NCI-H345 treated with DMSO at 0.1 percent for 48 hours (cell line): Measurements from ENCODE around the gene RBM8A.

Experiments
- DNase-seq: peaks from one replicate; lab custom pipeline; 2025; ENCODE audit not compliant: unreplicated experiment; lab: John Stamatoyannopoulos, UW

Gene RBM8A

DNA sequence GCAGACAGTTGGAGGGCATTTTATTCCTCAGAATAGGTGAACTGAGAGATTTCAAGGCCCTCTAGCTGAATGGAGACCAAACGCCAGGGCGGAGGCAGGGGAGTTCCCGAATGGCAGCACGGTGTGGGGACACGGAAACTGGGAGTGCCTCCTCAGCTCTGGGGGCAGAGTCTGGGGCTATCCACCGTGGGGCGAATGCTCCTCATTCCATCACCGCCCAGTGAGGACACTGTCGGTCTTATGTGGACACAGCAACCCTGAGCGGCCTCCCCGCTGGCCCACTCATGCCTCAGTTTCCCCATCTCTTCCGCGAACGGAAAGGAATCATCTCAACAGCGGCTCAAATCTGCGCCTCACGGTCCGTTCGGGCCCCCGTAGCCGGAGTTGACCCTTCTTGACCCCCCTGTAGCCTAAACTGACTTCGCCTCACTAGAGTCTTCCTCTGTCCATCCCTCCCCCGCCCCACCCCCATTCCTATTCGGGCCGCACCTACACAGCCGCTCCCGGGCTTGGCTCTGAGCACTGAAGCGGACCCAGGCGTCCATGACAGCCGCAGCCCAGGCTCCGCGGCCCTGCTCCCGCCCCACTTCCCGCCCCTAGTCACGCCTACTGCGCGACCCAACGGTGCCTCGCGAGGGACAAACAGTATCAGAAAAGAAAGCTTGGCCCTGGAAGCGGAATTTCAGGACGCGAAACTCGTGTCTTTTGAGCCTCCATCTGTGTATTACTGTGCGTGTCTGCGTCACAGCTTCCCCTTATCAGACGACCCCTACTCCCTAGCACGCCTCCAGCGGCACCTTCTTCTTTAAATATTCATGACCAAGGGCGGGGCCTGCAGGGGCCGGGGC is 8.9 kb downstream of the RBM8A start, which contains the start of gene PEX11B:
PEX11B (minus strand) TSS at position 574 of the 848 bp plus-strand sequence; CDS start at position 545, 29 bp downstream.
- peak; percentile 100 for DNase-seq

DNA sequence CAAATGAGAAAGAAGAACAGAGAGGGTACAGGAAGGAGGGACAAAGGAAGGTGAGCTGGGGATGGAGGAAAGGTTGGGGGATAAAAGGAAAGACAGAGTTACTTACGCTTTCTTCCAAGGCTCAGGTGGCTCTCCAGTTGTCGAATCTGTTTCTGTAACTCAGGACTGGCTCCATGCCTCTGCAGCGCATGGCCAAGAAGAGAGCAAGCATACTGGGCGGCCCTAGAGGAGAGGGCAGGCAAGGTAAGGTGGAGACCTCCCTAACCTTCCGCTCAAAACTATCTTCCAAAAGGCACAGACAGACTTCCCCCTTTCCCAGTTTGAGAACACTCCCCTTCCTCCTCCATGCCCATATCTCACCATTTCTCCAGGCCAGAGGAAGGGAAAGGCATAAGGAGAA is 9.7 kb downstream of the RBM8A start:
- DNase-seq = no peak

DNA sequence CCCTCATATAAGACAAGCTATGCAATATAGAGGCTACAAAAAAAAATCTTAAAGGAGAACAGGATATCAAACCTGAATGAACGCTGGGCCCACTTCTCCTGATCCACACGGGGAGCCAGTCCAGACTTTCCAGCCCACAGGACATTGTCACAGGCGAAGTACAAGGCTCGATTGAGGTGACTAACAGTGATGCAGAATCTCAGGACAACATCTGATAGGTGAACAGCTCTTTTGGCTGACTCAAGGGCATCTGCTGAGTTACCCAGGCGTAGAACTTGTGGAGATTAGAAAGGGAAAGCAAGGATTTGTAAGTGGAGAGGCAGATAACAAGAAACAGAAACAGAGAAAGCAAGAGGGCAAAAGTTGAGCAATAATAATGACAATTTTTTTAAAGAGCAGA is 10.5 kb downstream of the RBM8A start:
- no peak for DNase-seq

DNA sequence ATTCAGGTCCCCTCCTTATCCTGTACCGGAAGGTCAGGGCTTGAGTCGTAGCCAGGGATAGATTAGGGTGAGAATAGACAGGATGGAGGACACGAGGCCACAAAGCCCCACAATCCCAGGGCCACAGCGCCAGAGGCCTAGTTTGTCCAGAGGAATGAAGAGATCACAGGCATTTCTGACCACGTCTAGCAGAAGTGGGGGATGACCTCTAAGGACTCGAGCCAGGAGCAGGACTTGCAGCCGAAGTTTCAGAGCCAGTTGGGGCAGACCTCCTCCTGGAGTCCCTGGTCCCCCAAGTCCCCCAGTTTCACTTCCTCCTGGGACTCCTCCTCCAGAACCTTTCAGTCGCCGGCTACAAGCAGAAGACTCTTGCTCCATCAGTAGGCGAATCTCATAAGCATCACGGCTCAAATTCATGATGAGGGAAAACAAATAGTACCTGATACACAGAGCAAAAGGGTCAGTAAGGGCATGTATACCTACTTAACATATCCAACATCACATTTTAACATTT is 15.1 kb downstream of the RBM8A start:
- DNase-seq = no peak

DNA sequence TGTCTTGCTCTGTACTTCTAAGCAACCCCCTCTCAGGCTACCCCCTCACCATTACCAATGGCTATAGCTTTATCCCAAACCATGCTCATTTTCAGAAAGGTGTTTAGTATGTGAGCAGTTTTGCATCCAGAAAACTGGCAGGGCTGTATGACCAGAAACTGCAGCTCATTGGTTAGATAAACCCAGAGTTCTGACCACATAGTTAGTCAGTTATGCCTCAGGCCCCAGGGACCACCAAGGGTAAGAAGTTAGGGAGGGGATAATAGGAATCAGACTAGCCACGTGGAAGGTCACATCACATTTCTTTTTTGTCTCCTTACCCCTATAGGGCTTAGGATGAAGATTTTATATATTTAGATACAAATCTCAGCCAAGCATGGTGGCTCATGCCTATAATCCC is 18.6 kb downstream of the RBM8A start:
- no peak for DNase-seq

DNA sequence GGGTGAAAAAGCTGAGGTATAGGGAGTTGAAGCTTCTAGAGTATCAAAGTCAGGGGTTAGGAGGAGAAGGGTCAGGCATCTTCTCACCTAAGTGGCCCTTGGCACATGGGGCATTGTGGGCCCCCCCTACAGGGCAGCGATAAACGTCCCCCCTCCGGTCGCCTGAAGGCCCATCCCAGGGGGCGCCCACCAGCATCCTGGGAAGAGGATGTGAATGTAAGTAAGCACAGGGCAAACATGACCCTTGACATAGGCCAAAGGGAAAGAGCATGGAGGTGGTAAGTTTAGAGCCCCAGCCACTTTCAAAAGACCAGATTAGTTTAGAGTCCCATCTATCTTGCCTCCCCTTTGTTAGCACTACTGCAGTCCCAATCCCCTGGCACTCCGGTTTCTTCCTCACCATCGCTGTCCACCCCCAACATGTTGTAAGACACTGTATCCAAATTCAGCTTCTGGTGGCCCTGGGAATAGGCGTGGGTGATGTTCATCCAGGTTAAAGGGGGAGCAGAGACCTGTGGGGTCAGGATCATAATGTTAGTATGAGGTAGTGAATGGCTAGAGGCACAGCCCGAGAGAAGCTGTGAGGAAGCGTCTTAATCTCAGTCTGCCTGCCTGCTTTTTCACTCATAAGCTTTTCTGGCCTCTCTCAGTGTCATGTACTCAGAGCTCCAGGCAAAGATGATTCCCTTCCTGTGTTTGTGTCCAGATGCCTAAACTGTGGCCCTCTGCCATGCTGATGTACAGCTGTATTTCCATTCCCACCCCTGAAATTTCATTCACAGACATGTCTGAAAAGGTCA is 20.1 kb downstream of the RBM8A start:
- DNase-seq = no peak

DNA sequence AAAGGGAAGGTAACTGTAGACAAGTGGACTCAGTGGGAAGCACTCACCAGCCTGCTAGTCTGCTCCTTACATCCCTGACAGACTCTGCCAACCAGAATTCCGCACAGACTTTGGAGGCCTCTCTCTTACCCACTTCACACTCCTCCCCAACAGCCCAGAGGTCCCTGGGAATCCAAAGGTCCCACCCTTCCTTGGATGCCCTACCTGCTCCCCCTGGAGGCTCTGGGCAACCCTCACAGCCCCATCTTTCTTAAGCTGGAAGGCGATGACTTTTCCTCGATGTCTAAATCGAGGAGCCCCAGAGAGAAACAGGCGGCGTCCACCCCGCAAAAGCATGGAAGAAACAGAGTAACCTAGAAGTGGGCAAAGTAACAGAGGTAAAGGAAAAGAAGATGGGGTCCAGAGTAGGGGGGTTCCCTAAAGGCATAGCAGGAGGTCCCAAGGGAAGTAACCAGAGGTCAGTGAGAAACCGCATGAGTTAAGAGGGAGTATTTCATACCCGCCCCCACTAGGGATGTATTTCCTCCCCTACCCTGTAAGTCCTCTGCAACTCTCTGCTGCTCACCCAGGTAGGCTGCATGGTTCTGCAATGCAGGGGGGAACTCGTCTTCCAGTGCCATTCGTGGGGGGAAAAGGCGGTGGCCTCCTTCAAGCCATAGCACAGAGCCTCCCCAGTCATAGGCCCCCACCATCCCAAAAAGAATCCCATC is 25.8 kb downstream of the RBM8A start:
- DNase-seq = no peak

DNA sequence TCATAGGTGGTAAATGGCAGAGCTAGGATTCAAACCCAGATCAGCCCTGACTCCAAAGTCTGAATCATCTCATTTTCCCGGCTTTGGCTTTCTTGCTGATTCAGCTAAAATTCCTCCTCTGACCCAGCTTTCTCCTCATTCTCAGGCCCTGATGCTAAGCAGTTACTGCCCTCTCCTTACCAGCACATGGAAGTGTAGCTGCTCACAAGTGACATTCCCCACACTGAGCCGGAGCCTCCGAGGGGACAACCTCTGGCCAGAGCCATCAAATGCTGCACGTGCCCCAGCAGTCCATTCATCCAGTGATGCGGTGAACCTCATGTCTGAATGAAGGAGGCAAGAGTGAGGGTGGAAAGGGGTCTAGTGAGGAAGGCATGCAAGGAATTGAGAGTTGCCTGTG is 28.5 kb downstream of the RBM8A start:
- no peak for DNase-seq

DNA sequence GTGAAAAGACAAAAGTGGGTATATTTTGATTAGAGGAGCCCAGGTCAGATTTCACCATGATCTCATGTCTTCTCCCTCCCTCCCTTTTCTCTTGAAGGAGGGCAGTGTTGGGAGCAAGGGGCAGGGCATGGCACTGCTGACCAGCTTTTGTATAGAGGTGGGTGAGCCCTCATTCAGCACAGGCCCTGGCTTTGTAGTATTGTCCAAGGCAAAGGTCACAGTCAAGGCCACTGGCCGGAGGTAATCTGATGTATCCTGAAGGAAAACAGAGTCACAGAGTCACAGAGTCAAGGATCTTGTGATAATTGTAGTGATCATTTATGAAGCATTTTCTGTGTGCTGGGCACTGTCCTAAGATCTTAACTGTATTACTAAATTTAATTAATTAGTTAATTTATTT is 29.3 kb downstream of the RBM8A start:
- no peak for DNase-seq

DNA sequence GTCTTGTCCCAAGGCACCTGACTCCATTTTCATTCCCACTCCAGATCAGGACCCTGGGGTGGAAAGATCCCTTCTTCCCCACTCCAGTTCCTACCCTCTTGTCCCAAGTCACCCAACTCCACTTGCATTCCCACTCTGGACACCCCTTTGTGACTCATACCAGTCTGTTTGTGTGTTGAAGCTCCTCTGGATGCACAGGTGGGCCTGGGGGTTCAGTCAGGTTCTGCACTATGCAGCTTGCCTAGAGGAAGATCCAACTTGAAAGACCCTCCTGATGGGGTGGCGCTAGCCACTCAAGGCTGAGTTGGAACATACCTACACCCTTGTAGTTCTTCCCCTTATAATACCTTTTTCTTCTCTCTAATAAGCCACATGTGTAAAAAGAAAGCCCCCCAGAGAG is 31.8 kb downstream of the RBM8A start:
- DNase-seq = no peak

DNA sequence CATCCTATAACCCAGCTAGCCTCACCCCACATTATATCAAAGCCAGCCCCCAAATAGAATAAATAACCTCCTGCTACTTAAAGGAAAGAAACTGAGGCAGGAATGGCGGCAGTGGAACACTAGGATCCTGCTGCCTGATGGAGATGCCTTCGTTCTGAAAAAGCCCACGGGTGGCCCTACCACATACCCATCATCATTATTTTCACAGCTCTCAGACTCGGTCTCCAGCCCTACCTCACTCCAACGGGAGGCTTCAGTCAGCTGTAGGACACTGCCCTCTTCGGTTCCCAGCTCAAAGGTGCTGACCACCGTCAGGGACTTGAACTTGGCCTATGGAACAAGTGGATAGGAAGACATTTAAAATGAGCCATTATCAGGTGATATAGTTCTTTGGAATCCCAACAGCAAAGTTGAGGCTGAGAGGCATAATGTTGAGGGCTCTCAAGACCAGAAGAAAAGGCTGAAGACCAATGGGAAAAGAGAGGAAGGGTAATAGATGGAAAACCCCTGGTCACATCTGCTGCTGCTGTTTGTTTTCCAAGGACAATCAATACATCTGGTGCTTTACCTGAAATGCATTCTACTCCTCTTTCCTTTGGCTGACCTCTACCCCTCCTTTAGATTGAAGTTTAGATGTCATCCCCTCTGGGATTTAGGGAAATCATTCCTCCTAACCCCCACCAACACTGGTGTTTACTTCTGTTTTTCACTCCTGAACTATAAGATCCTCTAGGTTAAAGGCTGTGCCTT is 33.8 kb downstream of the RBM8A start:
- no peak for DNase-seq

DNA sequence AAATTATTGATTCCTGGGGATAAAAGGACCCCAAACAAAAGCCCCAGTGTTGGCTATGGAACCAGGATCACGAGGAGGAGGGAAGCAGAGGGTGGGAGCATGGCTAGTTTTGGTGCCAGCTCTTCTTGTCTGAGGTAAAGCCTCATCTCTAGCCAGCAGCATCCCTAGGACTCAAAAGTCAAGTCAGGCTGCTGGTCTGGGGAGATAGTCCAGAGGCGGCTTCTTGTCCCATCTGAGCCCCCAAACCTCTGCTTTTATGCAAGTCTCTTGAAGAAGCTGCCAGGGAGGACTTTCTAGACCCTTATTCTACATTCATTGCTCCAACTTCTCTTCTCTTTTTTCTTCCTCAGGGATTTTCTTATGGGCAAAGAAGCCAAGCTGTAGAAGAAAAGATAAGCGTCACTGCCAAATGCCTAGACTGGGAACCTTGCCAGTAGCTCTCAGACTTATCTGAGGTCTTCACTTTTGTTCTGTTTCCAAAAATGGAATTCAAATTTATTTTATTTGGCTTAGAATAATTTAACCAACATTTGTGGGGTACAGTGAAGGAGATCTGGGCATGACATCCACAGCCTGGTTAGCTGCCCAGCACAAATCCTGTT is 34.7 kb downstream of the RBM8A start:
- no peak for DNase-seq

DNA sequence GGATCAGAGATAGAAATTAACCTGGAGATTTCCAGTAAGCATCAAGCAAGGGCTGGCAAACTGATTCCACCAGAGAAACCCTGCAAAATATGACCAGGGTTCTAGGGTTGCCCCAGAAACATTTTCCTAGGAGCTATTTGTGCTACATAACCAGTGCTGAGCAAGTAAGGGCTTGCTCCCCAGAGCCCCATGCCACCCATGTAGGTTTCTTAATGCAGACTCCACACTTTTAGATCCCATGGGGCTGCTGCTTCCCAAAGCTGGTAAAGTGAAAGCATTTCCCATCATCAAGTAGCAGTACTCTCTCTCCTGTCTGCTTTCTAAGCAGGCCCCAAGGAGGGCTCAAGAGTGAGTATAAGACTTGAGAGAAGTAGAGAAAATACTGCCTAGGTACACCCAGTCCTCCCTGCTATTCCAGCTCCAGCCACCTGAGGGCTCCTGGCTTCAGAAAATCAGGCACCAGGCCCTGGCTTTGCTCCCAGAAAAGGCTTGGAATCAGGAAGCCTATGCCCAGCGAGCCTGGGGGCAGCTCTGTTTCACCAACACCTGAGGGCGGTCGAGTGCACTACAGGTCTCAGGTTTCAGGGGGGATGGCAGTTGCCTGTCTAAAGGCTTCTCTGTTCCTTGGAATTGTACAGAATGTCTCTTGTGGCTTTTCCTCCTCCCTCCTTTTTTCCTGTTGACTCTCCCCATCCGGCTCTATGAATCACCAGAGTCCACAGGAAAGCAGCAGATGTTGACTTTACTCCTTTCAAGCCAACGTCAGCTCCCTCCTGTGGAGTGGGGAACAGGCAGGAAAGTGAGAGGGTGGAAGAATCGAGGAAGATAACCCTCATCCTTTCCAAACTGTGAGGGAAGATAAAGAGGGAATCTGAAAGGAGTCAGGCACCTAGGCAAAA is 35.4 kb downstream of the RBM8A start:
- peak; percentile 100 for DNase-seq

DNA sequence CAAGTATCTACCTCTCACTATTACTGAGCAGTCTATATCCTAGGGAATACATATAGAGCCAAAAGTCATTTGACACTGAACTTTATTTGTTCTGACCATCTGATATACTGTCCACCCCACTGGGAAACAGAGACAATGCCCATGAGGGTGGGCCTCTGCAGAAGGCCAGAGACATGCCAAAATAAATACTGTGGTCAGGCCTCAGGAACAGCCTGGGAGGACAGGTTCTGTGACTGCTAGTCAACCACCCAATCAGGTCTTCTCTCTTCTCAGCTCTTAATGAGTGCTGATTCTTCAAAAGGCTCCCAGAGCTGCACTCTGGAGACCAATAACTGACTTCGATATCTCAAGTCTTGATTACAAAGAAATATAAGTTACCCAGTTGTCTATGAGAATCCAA is 36.1 kb downstream of the RBM8A start:
- DNase-seq = peak; percentile 22

DNA sequence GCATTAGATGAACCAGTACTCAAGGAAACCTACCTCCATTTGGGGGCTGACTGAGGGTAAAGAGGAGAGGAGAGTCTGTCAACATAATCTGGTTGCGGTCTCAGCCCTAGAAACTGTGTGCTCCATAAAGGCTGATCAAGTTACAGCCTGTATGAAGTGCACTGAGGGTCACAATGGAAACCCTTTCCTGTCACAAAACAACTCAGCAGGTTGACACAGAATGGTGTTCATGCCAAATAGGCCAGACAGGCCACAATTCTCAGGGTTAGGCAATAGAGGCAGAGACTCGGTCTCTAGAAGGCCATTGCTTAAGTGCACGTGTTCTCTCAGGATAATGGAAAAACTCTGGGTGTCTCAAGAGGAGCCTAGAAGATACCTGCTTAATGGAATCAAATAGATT is 37.6 kb downstream of the RBM8A start:
- peak; percentile 96 for DNase-seq

DNA sequence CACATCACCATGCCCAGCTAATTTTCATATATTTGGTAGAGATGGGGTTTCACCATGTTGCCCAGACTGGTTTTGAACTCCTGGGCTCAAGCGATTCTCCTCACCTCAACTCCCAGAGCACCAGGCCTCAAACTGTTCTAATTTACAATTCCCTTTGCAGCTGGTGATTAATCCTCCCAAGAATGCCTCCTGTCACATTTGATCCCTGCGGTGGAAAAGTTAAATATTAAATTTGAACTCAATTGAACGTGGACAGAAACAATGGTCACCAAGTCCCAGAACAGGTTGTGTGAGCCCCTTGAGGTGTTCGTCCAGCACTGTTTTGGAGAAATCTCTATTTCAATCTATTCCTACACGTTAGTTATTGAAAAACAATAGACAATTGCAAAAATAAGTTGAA is 39.7 kb downstream of the RBM8A start:
- no peak for DNase-seq

DNA sequence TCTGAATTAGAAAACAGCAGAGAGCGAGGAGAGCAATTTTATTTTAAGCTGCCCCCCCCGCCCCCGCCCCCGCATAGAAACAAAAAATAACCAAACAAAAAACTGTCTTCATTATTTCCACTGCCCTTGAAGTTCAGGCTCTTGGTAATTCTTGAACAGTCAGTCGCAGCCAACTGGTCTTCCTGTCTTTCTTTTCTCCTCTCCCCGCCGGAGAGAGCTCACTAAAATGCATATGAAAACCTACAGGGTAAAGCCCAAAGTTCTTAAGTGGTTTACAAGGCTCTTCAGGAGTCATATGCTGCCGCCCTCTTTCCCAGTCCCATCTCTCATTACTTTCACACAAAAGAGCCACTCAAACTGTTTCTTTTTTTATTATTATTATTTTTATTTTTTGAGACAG is 40.5 kb downstream of the RBM8A start:
- no peak for DNase-seq

DNA sequence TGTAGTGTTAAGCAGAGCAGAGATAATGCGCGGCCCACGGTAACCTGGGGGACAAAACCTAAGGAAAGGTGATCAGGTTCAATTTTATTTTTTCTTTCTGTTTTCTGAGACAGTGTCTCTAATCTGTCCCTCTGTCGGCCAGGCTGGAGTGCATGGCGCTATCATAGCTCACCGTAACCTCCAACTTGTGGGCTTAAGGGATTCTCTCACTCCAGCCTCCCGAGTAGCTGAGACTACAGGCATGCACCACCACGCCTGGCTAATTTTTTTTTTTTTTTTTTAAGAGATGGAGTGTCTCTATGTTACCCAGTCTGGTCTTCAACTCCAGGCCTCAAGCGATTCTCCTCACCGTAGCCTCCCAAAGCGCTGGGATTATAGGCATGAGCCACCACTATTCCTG is 40.9 kb downstream of the RBM8A start:
- no peak for DNase-seq

DNA sequence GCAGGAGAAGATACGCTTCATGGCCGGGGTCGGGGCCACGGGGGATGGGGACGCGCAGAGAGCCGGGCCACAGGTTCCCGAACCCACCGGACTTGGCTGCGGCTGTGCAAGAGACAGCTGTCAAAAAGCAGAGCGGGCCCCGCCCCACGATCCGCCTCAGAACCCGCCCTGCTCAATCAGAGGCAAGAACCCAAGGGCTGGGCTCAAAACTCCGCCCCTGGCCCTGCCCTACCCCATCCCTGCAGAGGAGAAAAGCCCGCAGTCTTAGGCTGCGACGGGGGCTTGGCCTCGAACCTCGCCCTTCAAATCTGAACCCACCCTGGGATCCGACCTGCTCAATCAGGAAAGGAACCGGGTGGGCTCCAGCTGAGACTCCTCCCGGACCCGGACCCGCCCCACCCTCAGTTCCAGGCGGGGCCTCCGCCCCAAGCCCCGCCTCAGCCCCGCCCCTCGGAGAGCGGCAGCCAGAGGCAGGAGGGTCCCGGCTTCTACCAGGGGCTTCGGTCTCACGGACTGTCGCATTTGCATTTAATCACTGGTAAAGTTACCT is 41.5 kb downstream of the RBM8A start, which contains the start of gene ANKRD35:
ANKRD35 (minus strand) TSS at position 129 of the 550 bp plus-strand sequence; CDS start at position 21, 108 bp downstream.
- DNase-seq = peak; percentile 97
